PC-3 (cell line): Measurements from ENCODE around the gene TCL1B.

ENCODE experiments used
- EZH2 ChIP-seq: fragments of 300-600 bp; sonication (generic); IDR thresholded peaks from one replicate; pipeline ENCODE4 v1.6.1; 2017; ENCODE audit warnings: antibody characterized with exemption, mild to moderate bottlenecking, low read length; ENCODE audit not compliant: unreplicated experiment
- TF ChIP-seq, protein P1 (sequence below): fragments of 300-600 bp; sonication (generic); conservative IDR thresholded peaks from 2 replicates; pipeline ENCODE4 v1.5.1; 2017; ENCODE audit warnings: antibody characterized with exemption, low read depth, mild to moderate bottlenecking, low read length

- TF ChIP-seq, protein P1, sequence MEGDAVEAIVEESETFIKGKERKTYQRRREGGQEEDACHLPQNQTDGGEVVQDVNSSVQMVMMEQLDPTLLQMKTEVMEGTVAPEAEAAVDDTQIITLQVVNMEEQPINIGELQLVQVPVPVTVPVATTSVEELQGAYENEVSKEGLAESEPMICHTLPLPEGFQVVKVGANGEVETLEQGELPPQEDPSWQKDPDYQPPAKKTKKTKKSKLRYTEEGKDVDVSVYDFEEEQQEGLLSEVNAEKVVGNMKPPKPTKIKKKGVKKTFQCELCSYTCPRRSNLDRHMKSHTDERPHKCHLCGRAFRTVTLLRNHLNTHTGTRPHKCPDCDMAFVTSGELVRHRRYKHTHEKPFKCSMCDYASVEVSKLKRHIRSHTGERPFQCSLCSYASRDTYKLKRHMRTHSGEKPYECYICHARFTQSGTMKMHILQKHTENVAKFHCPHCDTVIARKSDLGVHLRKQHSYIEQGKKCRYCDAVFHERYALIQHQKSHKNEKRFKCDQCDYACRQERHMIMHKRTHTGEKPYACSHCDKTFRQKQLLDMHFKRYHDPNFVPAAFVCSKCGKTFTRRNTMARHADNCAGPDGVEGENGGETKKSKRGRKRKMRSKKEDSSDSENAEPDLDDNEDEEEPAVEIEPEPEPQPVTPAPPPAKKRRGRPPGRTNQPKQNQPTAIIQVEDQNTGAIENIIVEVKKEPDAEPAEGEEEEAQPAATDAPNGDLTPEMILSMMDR: no peak
- no peak for TF ChIP-seq EZH2
These were observed 35.2 kb upstream of the TCL1B start for GRCh38 chr14:95651028-95651427.
